ENCODE measurements around the gene IQCN.

Gene IQCN

GRCh38 chr19:18264137-18264854 lies 10.0 kb downstream of the IQCN start:
- no peak for DNase-seq

GRCh38 chr19:18263324-18264136 lies 10.7 kb downstream of the IQCN start:
- DNase-seq, result no peak

- peak; percentile 11 for DNase-seq
Measured at GRCh38 chr19:18262917-18263316, 11.3 kb downstream of the IQCN start.

- DNase-seq, result peak; percentile 13
Measured at GRCh38 chr19:18262144-18262543, 12.1 kb downstream of the IQCN start.

GRCh38 chr19:18261474-18261873 lies 12.8 kb downstream of the IQCN start:
- DNase-seq, result peak; percentile 13

- no peak for DNase-seq
Measured at GRCh38 chr19:18259893-18260292, 14.4 kb downstream of the IQCN start.

- no peak for DNase-seq
Measured at GRCh38 chr19:18257503-18258470, 16.5 kb downstream of the IQCN start.

- DNase-seq, result peak; percentile 15
Measured at GRCh38 chr19:18254546-18255503, 19.4 kb downstream of the IQCN start.

GRCh38 chr19:18253716-18254115 lies 20.5 kb downstream of the IQCN start:
- peak; percentile 13 for DNase-seq

- no peak for DNase-seq
Measured at GRCh38 chr19:18253130-18253529, 21.1 kb downstream of the IQCN start.

GRCh38 chr19:18252370-18252717 lies 21.9 kb downstream of the IQCN start:
- no peak for DNase-seq

- DNase-seq, result peak; percentile 74
Measured at GRCh38 chr19:18251587-18252369, 22.5 kb downstream of the IQCN start.

GRCh38 chr19:18249834-18250233 lies 24.4 kb downstream of the IQCN start:
- DNase-seq, result no peak

- no peak for DNase-seq
Measured at GRCh38 chr19:18245297-18245696, 29.0 kb downstream of the IQCN start.

GRCh38 chr19:18239303-18239702 lies 34.9 kb downstream of the IQCN start:
- DNase-seq, result no peak

- no peak for DNase-seq
Measured at GRCh38 chr19:18234194-18234593, 40.1 kb downstream of the IQCN start.

GRCh38 chr19:18233224-18233825 lies 40.9 kb downstream of the IQCN start:
- peak; percentile 64 for DNase-seq

GRCh38 chr19:18232540-18233223 lies 41.6 kb downstream of the IQCN start:
- DNase-seq, result no peak

GRCh38 chr19:18231775-18232174 lies 42.5 kb downstream of the IQCN start:
- no peak for DNase-seq

All from right hindlimb (tissue), 1 donor.